HG02588 (cell line): ENCODE data around the gene KRTAP10-10.
"Not testable (repeated sequence)": the region's sequence is repeated elsewhere in the genome, so short reads cannot be mapped to it uniquely, and the experiment has no call there.

Source experiments
- ATAC-seq: cut with Tn5 transposase; IDR thresholded peaks from one replicate; pipeline ENCODE4 v1.9.1; 2021; ENCODE audit warnings: mild to moderate bottlenecking, moderate library complexity; ENCODE audit not compliant: unreplicated experiment

The KRTAP10-10 gene

GRCh38 chr21:44671911-44672310, 34.8 kb downstream of the KRTAP10-10 start:
- ATAC-seq = no peak

- no peak for ATAC-seq
Observed at GRCh38 chr21:44677881-44678280, 40.7 kb downstream of the KRTAP10-10 start.

- no peak for ATAC-seq
Observed at GRCh38 chr21:44681152-44681551, 44.0 kb downstream of the KRTAP10-10 start.

DNA sequence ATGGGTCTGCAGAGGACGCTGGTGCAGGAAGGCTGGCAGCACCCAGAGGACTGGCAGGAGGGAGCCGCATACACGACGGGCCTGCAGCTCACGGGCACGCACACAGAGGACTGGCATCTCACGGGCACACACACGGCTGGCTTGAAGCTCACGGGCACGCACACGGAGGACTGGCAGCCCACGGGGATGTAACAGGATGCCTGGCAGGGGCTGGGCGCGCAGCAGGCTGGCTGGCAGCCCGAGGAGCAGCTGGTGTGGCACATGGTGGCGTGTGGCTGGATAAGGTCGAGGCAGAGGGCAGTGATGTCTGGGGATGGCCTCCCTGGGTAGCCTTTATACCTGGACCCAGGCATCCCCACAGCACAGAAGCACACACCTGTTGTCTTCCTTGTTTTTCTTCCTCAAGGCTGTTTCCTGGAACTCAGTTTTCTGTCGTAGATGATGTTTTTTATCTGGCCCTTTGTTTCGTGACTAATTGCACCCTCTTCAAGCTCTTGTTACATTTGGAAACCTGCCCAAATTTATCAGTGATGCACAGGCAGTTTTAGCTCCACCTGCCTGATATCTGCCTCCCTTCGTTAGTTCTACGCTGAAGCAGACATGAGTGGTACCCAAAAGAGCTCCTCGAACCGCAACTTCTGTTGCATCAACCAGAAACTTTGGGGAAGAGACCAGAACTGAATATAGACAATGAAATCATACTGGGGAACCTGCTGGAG, 44.9 kb downstream of the KRTAP10-10 start, which contains the start of gene KRTAP12-1:
Gene KRTAP12-1, minus strand, starts transcription at position 303 of the 719 bp plus-strand sequence. Its CDS starts 40 bp downstream, at position 263.
- no peak for ATAC-seq

- ATAC-seq = no peak
Observed at GRCh38 chr21:44682580-44683151, 45.5 kb downstream of the KRTAP10-10 start.

- ATAC-seq = no peak
Observed at GRCh38 chr21:44684077-44684476, 46.9 kb downstream of the KRTAP10-10 start.

GRCh38 chr21:44684483-44684882, 47.3 kb downstream of the KRTAP10-10 start:
- no peak for ATAC-seq

DNA sequence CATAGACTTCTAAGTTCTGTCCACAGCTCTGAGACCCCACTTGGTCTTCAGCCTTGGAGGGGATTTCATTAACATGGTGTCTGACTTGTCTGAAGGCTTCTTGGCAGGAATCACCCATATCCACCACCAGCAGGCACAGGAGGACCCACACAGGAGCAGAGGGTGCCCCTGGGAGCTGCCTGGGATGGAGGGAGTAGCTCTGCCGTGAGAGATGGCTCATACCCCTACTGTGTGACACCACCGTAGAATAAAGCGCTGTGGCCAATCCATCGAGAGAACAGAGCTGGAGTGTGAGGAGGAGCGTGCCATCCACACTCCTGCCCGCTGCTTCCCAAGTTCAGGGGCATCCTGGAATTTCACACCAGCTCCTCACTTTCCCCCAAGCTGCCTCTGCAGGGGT, 47.9 kb downstream of the KRTAP10-10 start:
- ATAC-seq = not testable (repeated sequence)

GRCh38 chr21:44686000-44686781, 49.0 kb downstream of the KRTAP10-10 start:
- no peak for ATAC-seq

- no peak for ATAC-seq
Observed at GRCh38 chr21:44686843-44687561, 49.8 kb downstream of the KRTAP10-10 start.

- ATAC-seq = no peak
Observed at GRCh38 chr21:44687671-44688070, 50.5 kb downstream of the KRTAP10-10 start.
